ENCODE measurements around the gene STX4. TPM values are rescaled to one million over a fixed set of nuclear protein-coding genes. Genes with fewer than 3 reads are reported as not detected.

Gene STX4
- polyA plus RNA-seq, 4 donors = 64.6 to 115 (median 91.5) TPM

Other genes starting within 250 kb of the STX4 start
- gene ZNF629, start 246.4 kb upstream of the STX4 start, polyA plus RNA-seq = 10 to 100 TPM in 1 of 4 donors, 1 to 10 TPM in 3; 3.4 to 17.5 (median 5.8) TPM
- gene BCL7C, start 139.5 kb upstream of the STX4 start, polyA plus RNA-seq = 10 to 100 TPM; 23.7 to 33.2 (median 30.5) TPM
- gene CTF1, start 136.9 kb upstream of the STX4 start, polyA plus RNA-seq = 1 to 10 TPM in 2 of 4 donors, not detected in 2; 1.1 to 3.0 TPM
- 10 to 100 TPM in 2 of 4 donors, 1 to 10 TPM in 2; 8.7 to 26.3 (median 13.4) TPM for gene FBXL19, start 110.0 kb upstream of the STX4 start, polyA plus RNA-seq
- gene ORAI3, start 84.5 kb upstream of the STX4 start, polyA plus RNA-seq = 10 to 100 TPM in 2 of 4 donors, 1 to 10 TPM in 2; 6.2 to 38.1 (median 8.6) TPM
- 10 to 100 TPM in 2 of 4 donors, 1 to 10 TPM in 2; 6.9 to 11.4 (median 9.0) TPM for gene SETD1A, start 75.8 kb upstream of the STX4 start, polyA plus RNA-seq
- 10 to 100 TPM; 15.9 to 48.9 (median 23.2) TPM for gene HSD3B7, start 48.4 kb upstream of the STX4 start, polyA plus RNA-seq
- 1 to 10 TPM in 1 of 4 donors, under 1 TPM in 1, not detected in 2; 0.64 to 1.5 TPM for gene STX1B, start 22.9 kb upstream of the STX4 start, polyA plus RNA-seq
- gene ZNF668, start 40.7 kb downstream of the STX4 start, polyA plus RNA-seq = 10 to 100 TPM in 2 of 4 donors, 1 to 10 TPM in 2; 5.4 to 12.2 (median 10.1) TPM
- 10 to 100 TPM in 2 of 4 donors, 1 to 10 TPM in 2; 3.0 to 14.0 (median 7.3) TPM for gene ZNF646, start 40.9 kb downstream of the STX4 start, polyA plus RNA-seq
- 1 to 10 TPM; 1.2 to 4.7 (median 1.7) TPM for gene PRSS53, start 55.4 kb downstream of the STX4 start, polyA plus RNA-seq
- 10 to 100 TPM; 54.4 to 87.8 (median 80.6) TPM for gene VKORC1, start 61.2 kb downstream of the STX4 start, polyA plus RNA-seq
- 10 to 100 TPM; 23.8 to 30.5 (median 27.6) TPM for gene BCKDK, start 74.8 kb downstream of the STX4 start, polyA plus RNA-seq
- gene KAT8, start 84.1 kb downstream of the STX4 start, polyA plus RNA-seq = 10 to 100 TPM; 43.7 to 57.1 (median 44.0) TPM
- gene PRSS8, start 102.2 kb downstream of the STX4 start, polyA plus RNA-seq = 100 to 1,000 TPM; 220 to 393 (median 292) TPM
- gene PRSS36, start 116.5 kb downstream of the STX4 start, polyA plus RNA-seq = 10 to 100 TPM in 2 of 4 donors, 1 to 10 TPM in 2; 2.5 to 19.2 (median 8.1) TPM
- gene FUS, start 146.6 kb downstream of the STX4 start, polyA plus RNA-seq = 100 to 1,000 TPM; 147 to 415 (median 209) TPM
- gene PYCARD, start 169.2 kb downstream of the STX4 start, polyA plus RNA-seq = 100 to 1,000 TPM in 3 of 4 donors, 10 to 100 TPM in 1; 47.1 to 247 (median 170) TPM
- gene TRIM72, start 180.6 kb downstream of the STX4 start, polyA plus RNA-seq = under 1 TPM; under 0.01 to 0.32 (median 0.13) TPM
- under 1 TPM in 1 of 4 donors, not detected in 3; 0.32 TPM for gene PYDC1, start 183.6 kb downstream of the STX4 start, polyA plus RNA-seq
- gene ITGAM, start 226.4 kb downstream of the STX4 start, polyA plus RNA-seq = 1 to 10 TPM in 2 of 4 donors, under 1 TPM in 2; 0.22 to 4.3 (median 0.92) TPM